ENCODE data around the gene PANK1.

The PANK1 gene

DNA sequence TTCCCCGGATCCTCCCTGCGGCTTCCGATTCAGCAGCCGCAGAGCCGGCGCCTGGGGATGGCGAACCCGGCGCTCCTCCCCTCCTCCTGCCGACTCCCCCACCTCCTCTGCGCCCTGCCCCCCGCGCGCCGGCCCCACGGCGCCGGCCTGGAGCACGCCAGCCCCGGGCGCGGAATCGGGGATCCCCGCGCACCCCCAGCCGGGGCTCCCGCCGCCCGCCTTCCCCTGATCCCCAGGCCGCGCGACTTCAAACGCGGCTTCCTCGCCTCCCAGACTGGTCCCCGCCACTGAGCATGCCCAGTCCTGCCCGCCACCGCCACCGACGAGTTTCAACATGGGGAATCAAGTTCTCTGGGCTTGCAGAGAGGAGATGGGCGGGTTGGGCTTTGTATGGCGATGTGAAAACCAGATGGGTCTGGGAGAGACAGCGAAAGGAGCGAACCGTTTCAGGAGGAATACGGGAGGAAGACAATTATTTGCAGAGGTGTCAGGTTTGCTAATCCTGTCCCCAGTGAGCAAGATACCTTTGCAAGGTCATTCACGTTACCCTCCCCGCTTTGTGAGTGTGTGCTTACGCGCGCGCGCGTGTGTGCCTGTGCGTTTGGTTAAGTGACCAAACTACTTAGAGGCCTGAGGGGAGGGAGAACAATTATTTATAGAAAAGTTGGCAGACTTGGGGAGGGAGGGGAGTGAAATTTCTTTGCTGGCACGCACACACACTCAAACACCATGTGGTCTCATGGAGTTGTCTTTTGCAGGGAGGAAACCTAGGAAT lies at the start of gene PANK1:
PANK1 (minus strand) TSS at position 276 of the 775 bp plus-strand sequence. CDS start 351 bp downstream, outside the sequence.
- DNase-seq = peak; percentile 63

DNA sequence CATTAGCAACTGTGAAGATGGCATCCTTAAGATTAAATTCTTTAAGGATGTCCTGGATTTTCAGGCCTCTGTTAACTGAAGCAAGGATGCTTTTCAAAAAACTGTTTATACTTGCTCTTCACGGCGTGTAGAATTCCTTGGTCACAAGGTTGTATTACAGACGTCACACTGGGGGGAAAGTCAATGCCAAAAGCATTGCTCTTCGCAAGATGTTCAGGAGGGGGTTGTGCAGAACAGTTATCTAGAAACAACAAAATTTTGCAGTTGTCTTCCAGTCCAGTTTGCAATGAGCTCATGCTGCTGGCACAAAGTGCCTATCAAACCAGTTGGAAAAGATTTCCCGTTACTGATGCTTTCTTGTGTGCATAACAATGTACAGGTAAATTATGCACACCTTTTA lies 48.1 kb upstream of the PANK1 start:
- no peak for DNase-seq

DNA sequence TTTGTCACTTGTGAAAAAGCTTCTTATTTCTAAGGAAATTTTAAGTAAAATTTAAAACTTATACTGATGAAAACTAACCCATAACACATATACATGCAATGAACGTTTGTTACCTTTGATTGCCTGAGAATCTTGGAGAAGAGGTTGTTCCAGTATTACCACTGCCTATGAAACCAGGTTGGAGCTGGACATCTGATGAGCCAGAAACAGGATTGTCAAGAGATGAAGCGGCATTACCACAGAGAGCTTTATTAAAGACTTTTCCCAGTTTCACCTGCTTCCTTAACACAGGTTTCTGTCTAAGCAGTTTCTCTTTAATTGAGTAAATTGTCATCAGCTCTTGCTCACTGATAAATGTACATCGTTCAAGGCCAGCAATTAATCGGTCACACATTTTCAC lies 47.4 kb upstream of the PANK1 start:
- no peak for DNase-seq

DNA sequence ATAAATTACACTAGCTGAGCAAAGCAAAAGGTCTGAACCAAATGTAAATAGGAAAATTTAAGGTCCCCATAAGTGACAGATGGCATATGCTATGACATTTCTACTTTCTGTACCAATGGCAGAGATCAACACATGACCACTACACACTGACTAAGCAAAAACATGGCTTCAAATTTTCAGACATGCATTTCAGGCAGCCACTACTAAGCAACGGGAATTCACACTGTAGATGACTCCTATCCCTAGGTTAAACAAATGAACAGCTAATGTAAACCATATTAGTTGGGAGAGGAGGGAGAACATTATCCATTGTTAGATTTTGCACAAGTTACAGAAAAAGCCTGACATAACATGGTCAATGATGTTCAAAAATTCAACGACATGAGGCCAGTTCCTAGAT lies 45.0 kb upstream of the PANK1 start:
- no peak for DNase-seq

DNA sequence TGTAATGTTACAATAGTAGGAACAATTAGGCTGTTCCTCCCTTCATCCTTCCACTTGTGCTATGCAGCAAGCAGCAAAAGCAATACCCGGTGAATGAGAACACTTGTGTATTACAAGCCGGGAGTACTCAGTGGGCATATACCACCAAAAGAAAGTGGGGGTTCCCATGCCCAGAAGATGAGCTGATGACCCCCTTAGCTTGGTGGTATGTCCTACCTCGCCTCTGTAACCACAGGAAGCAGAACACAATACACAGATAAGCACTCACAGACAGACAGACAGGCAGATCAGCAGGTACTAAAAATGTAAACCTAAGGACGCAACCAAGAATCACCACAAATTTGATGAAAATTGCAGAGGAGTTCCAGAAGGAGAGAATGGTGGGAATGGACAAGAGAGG lies 40.9 kb upstream of the PANK1 start:
- no peak for DNase-seq

DNA sequence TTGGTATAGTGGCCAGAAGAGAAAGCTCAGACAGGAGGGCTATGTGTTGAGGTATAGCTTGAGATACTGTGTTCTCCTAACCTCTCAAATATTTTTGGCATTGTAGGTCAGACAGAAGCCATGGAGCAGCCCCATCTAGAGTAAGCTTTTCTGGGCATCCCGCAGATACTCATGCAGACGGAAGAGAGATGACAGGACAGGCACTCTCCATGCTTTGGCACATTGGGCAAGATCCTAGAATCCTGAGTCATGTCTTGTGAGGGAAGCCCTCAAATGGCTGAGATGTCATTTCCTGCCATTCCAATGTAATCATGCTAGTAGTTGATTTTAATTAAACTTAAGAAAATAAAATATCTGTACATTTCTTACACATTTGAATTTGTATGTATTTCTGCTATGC lies 39.6 kb upstream of the PANK1 start:
- no peak for DNase-seq

DNA sequence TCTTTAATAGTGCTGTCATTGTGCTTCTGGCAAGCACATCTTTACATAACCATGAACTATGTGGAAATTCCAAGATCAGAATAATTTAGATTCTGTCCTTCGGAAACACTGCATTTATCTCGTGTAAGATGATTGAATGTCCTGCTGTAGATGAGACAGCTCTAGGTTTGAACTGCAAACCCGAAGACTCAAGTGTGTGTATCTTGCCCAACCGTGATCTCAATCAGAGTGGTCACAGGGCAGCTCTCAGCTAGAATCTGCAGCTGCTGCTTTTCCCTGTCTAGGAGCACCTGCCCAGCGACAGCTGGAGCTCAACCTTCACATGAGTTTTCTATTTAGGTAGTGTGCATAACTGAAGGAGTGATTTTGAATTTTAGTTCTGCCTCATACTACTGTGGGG lies 38.8 kb upstream of the PANK1 start:
- no peak for DNase-seq

DNA sequence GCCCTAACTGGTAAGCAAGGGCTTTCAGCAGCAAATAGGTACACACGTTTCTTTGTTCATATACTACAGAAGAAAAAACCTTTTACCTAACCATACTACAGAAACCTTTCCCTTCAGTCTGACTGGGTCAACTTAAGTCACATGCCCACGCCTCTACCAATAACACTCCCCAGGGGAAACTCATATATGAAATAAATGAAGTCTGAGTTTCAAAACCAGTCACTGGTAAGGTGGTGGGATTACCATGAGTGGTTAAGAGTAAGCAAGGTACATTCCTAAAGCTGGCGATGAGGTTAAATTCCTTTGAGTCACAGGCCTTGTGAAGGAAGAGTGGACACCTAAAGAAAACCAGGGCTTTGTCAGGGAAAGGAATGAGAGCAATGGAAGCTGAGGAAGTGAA lies 34.9 kb upstream of the PANK1 start:
- DNase-seq = no peak

DNA sequence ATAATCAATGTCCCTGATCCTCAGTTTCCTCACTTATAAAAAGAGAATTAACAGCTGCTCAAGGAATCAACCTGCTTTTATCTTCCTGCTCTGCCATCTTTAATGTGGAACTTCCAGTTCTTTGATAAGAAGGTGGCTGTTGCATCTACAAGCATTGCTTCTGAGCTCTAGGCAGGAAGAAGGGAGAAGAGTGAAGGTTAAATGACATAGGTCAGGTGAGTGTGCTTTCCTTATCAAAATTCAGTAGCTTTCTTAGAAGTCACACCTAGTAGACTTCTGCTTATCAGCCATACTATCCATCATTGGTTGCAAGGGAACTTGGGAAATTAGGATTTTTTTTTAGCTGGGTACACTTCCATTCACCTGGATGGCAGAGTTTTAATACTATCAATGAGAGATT lies 32.3 kb upstream of the PANK1 start:
- no peak for DNase-seq

DNA sequence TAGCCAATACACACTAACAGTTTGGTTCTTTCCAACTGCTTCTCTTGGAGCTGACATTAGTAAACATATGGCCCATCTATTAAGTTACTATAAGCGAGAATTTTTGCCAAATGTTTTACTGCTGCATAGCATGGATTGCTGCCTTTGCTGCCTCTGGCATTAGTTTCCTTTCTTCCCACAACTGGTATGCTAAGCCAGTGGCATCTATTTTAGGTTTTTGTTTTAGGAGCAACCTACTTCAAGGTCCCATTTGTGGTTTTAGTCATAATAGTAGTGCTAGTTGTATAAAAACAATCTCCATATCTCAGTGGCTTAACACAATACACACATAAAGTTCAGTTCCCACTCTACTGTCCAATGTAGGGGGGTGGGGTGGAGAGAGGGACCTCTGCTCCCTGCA lies 25.9 kb upstream of the PANK1 start:
- DNase-seq = no peak

DNA sequence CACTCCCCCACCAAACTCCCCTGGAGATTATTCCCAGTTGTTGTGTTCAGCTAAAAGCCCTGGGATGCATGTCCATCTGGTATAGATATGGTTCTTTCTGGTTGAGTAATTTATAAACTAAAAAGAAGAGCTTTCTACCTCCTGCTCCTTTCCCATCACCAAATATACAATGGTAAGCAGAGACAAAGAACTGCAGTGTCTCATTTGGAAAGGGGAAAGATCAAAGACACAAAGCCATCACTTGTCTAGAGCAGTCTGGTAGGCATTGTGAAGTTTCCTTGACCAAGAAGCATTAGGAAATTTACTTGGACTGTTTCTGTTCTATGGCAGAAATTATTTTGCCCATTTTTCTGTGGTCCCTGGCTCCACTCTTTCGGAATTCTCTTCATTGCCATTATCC lies 24.9 kb upstream of the PANK1 start:
- no peak for DNase-seq

DNA sequence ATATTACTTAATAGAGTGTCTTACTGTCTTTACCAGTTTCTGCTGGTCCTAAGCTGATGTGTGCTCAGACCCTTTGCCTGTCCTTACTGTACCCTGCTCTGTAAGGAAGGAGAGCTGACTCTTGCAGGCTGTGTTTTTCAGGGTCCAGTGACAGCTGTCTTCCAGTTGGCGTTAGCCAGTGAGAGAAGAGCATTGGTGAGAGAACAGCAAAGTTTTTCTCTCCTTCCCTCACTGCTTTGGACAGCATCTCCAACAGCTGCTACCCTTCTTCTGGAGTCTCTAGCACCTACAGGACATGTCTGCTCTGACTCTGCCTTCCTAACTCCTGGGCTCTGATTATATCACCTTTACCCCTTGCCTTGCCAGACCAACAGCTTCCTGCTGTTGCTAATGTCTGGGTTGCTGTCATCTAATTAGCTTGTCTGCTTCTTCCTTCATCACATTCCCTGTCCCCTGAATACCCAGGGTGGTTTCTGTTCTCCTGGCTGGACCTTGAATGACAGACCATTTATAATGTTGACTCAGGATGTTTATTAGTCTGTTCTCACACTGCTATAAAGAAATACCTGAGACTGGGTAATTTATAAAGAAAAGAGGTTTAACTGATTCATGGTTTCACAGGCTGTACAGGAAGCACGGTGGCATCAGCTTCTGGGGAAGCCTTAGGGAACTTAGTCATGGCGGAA lies 23.5 kb upstream of the PANK1 start:
- no peak for DNase-seq

DNA sequence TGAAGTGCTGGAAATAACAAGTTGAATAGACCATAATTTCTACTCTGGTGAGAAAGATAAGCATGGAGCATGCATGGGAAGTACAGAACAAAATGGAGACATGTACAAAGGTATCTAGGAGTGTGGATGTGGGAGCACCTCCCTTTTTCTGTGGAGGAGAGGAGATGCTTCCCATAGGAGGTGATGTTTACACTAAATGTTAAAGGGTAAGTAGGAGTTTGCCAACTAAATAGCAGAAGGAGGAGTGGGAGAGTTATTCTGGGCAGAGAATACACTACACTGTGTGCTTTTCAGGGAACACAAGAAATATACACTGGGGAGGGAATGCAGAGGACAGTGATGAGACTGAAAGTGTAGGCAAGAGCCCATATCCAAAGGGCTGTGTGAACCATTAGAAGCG lies 21.1 kb upstream of the PANK1 start:
- DNase-seq = no peak

DNA sequence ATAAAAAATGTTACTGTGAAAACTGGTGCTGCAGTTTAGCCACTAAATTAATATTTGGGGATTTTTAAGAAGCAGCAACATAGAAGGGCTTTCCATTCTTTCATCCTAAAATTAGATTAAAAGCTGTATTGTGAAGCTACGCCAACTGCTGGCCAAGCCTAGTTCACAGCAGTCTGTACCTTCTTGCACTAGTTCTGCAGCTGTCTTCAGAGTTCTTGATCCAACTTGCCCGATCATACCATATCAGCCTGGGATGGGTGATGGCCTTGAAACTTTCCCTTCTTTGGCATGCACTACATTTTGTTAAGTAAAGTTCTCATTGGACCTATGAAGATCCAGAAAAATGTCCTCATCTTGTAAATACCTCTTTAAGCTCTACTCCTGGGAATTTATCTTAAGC lies 20.3 kb upstream of the PANK1 start:
- no peak for DNase-seq

DNA sequence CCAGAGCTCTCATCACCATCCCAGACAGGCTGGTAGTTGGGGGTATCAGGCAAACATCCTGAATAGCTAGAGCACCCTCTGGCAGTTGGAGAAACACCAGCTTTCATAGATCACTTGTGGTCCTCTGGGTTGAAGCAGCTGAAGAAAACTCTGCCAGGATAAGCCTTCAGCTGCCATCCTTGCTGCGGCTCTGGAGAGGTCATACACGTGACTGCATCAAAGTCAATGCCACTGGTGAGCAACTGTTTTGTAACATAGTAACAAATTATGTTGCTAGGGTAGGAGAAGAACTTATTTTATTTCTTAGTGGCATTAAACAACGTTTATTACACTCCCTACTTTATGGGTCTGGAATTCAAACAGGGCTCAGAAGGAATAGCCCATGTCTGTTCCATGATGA lies 19.2 kb upstream of the PANK1 start:
- DNase-seq = no peak

DNA sequence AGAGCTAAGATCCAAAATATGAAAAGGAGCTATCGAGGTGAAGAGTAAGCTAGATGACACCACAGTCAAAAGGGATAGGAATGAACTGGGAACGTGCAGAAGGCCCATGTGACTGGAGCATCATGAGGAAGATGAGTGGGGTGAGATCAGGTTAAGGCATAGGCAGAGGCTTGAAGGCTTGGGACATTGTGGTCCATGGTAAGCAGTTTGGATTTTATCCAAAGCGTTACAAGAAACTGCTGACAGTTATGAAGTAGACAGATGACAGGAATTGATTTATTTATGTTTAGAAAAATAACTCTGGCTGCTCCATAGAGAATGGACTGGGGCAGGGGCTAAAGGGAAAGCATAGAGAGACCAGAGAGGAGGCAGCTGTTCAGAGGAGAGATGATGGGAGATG lies 18.1 kb upstream of the PANK1 start:
- DNase-seq = no peak

DNA sequence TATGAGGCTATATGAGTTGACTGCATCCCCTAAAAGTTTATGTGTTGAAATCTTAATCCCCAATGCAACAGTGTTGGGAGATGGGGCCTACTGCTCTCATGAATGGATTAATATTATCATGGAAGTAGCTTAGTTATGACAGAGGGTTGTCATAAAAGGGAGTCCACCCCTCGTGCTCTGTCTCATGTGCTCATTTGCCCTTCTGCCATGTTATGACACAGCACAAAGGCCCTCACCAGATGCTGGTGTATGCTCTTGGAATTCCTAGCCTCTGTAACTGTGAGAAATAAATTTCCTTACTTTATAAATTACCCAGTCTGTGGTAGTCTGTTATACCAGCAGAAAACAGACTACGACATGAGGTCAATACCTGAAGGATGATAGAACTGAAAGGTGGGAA lies 17.6 kb upstream of the PANK1 start:
- DNase-seq = no peak

DNA sequence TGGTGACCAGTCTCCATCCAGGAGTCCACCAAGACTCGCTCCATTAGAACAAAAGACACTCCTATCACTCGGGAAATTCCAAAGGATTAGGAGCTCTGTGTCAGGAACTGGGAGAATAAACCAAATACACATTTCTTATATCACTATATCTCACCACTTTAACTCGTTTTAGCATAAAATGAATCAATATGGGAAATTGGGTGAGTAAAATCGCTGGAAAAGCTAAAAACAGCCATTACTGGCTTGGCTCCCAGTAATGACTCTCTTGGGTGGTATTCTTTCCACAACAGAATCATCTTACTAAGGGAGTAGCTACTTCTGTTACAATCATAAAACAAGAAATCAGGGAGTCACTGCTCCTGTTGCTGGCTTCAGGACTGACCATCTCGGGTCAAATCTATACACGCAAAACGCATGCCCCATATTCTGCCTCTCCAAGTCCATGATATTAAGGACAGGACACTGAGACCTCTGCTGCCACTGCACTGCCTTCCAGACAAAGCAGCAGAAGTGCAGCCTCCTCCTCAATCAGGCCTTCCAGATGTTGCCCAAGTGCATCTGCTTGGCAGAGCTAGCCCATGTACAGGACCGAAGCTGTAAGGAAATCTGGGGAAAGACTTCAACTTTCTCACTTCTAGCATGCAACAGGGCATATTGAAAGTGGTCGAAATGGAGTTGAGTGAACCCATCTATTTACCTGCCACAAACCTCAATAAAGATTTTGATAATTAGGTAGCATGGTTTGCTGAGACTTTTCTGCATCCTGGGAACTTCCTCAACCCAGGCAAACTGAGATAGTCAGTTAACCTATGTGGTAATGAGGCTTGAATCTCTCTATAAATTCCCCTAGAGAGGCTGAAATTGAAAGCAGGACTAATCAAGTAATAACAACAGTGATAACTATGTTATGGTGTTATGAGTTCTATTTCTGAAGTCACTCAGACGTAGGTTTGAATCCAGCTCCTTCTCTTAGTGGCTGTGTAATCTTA lies 14.4 kb upstream of the PANK1 start:
- no peak for DNase-seq

DNA sequence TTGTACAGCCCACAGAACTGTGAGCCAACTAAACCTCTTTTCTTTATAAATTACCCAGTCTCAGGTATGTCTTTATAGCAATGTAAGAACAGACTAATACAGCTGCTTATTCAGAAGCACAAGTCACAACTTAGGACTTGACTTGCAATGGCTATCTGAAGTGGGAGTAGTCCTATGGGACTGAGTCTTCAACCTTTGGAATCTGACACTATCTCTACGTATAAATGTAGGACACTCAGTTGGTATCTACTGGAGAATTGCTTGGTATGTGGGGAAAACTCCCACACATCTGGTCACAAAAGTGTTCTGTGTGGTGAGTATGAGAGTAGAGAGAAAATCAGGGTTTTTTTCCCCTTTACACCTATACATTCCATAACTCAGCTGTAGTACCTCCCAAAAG lies 12.3 kb upstream of the PANK1 start:
- DNase-seq = no peak

DNA sequence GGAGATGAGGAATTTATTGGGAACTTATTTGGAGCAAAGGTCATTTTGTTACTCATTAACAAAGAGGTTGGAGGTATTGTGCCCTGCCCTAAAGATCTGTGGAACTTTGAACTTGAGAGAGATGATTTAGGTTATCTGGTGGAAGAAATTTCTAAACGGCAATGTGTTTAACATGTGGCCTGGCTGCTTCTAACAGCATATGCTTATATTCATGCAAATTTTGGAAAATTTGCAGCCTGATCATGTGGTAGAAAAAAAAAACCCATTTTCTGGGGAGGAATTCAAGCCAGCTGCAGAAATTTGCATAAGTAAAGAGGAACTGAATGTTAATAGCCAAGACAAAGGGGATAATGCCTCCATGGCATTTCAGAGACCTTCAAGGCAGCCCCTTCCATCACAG lies 10.7 kb upstream of the PANK1 start:
- DNase-seq = no peak

DNA sequence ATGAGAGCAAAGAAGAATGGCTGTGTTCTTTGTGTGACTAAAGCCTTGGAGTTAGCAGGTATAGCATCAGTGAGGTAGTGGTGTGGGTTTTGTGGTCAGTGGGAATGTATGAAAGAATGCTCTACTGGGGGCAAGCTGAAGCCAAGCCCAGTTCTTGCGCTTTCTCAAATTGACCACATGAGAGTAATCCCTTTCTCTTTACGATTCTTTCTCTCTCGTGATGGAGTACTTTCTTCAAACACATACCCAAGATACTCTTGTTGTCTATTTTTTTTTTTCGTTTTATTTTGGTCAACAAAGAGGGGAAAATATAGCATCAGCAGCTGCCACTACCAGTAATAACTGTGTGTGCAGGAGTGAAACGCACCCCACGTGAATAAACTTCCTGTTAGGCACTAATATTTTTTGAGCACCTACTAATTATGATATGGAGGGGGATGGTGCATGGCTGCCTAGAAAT lies 8.4 kb upstream of the PANK1 start:
- no peak for DNase-seq

DNA sequence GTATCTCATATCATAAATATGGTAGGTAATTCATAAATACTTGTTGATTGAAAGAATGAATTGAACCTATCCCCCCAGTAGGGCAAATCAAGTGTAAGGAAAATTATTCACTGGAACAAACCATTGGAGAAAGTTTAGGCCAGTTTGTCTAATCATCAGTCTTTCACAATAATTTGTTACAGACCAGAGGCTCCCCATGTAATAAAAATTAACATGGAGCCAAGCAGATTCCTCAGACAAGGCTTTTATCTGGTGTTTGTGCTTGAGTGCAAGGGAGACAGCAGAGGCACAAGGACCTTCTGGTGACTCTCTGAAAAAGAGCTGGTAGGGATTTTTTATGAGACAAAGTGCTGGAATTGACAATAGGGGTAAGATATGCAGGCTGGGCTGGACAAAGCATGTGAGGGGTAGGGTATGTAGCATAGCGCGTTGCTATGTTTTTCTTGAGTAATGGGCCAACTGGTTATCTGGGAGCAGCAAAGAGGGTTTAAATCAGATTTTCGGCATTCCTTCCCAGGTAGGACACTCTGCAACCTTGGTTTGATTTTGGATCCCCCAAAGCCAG lies 7.8 kb upstream of the PANK1 start:
- no peak for DNase-seq

DNA sequence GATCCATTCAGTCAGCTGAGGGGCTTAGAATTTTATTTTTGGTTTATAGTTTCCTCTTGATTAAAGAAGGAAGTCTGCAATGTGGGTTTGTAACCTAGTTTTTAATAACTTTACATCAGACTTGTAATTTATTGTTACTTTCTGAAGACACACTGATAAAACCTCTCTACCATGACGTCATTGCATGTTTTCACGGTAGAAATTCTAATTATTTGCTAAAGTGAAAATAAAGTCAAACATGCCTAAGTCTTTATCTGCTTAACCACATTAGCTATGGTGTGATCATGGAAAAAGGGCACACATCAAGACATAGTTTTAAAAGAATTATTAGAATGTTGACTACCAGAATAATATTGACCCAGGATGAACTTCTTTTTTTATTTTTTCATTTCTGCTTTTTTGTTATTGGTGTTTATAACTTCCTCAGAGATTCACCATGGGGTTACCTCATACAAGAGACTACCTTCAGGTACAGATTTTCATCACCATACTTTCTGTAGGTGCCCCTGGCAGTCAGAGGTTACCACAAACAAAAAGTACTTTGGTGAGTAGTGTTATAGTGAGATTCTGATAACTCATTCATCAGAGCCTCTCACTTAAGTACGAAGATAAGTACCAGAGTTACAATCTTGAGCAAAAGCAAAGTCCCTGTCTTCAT lies 7.0 kb upstream of the PANK1 start:
- DNase-seq = no peak

Measured in DMS79 (cell line).